ENCODE measurements around the gene MAML2. TPM values are rescaled to one million over a fixed set of nuclear protein-coding genes. Genes with fewer than 3 reads are reported as not detected.
A peak's percentile ranks its signal among the peaks of the same experiment; 100 is the strongest.

The MAML2 gene
- total and polyA plus RNA-seq, 9 of the 15 experiments (the other 6 are each of a cell fraction or from before 2014, with no cell fraction given), result 0.79 to 6.8 (median 4.8) TPM

DNA sequence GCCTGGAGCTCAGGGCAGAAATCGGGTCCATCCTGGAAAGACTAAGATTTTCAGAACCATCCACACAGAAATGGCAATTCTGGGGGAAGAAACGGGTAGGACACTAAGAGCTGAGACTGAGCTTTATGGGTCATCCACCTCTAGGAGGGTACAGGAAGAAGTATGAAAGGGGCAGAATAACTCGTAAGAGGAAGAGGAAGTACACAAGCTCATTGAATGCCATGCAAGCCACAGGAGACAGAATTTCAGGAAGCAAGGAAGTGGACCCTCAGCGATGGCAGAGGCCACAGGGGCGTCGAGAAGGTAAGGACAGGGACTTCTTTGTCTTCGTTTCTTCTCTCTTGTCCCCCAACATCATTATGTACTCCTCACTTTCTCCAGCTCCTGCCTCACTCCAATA, 169.6 kb downstream of the MAML2 start:
- no peak overlapping the region for H3K4me3 ChIP-seq
- no peak for ATAC-seq
- ChIA-PET CTCF (ENCODE audit: low intra/inter-chr PET ratio) (no interaction called here), POLR2A (interaction anchor here (0.9 to 1.6 kb wide), 4 partner anchors 10 to 143 kb away, joined by 3 to 5 read pairs (median 4); no protein-coding TSS in a partner anchor)
- 66% methylated on average over 7 of the region's 7 CpGs for WGBS (ENCODE audit: insufficient coverage, low coverage, missing lambda C conversion rate)
- in situ Hi-C loops (cut with MboI) (no loop called here), intact Hi-C loops (cut with micrococcal nuclease) (no loop called here)
- H3K4me1 ChIP-seq (replicated peaks in 1 of 2; ENCODE audit: control insufficient read depth in 2 of 2, insufficient read depth in 2 of 2, low read length in 2 of 2), result no peaks in the 10 kb centered on the region
- H3K27me3 ChIP-seq (ENCODE audit: control insufficient read depth in 2 of 2, insufficient read depth in 2 of 2, low read length in 2 of 2), result no peaks in the 10 kb centered on the region
- TF ChIP-seq BRF1 (IDR thresholded peaks at IDR 0.05; ENCODE audit: borderline replicate concordance, extremely low read depth, insufficient read length), result no peak
- no peak for TF ChIP-seq E2F3 (CRISPR knock-in tag; IDR thresholded peaks at IDR 0.05)
- 0 out of 2 replicates have a peak, but pooled peaks have one; percentile 20 for TF ChIP-seq SPI1 (IDR thresholded peaks at IDR 0.05; ENCODE audit: borderline replicate concordance, low read depth, low read length)
- TF ChIP-seq, protein P1, sequence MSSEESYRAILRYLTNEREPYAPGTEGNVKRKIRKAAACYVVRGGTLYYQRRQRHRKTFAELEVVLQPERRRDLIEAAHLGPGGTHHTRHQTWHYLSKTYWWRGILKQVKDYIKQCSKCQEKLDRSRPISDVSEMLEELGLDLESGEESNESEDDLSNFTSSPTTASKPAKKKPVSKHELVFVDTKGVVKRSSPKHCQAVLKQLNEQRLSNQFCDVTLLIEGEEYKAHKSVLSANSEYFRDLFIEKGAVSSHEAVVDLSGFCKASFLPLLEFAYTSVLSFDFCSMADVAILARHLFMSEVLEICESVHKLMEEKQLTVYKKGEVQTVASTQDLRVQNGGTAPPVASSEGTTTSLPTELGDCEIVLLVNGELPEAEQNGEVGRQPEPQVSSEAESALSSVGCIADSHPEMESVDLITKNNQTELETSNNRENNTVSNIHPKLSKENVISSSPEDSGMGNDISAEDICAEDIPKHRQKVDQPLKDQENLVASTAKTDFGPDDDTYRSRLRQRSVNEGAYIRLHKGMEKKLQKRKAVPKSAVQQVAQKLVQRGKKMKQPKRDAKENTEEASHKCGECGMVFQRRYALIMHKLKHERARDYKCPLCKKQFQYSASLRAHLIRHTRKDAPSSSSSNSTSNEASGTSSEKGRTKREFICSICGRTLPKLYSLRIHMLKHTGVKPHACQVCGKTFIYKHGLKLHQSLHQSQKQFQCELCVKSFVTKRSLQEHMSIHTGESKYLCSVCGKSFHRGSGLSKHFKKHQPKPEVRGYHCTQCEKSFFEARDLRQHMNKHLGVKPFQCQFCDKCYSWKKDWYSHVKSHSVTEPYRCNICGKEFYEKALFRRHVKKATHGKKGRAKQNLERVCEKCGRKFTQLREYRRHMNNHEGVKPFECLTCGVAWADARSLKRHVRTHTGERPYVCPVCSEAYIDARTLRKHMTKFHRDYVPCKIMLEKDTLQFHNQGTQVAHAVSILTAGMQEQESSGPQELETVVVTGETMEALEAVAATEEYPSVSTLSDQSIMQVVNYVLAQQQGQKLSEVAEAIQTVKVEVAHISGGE (CRISPR knock-in tag; IDR thresholded peaks at IDR 0.05), result no peak
- TF ChIP-seq PHB (CRISPR knock-in tag; IDR thresholded peaks at IDR 0.05), result no peak
- no peak for TF ChIP-seq SIRT6 (IDR thresholded peaks at IDR 0.05; ENCODE audit: low read depth, low read length)
- BruUV-seq (replicated peaks), result no TSS peak
- no peaks in the 10 kb centered on the region for H4K20me1 ChIP-seq (replicated peaks; ENCODE audit: control insufficient read depth, insufficient read depth, low read length)
- no peak overlapping the region for H2AFZ ChIP-seq (ENCODE audit: low read depth, low read length)
- no peak overlapping the region for H3K9ac ChIP-seq (ENCODE audit: insufficient read depth in 1 of 2, low read depth in 2 of 2, low read length in 2 of 2)
- no peak overlapping the region for H3K4me2 ChIP-seq (ENCODE audit: insufficient read depth, low read length)
- no peak for DNase-seq (ENCODE audit: extremely low read depth in 1 of 4, low spot score in 3 of 4)
- no peak overlapping the region for H3K27ac ChIP-seq (ENCODE audit: extremely low read depth, low read depth, low read length)
- FAIRE-seq, result no peak
- H3K9me1 ChIP-seq (ENCODE audit: control insufficient read depth, insufficient read depth, low read length), result no peaks in the 10 kb centered on the region
- no peaks in the 10 kb centered on the region for H3K36me3 ChIP-seq (ENCODE audit: control insufficient read depth, insufficient read depth, low read length)
- no peaks in the 10 kb centered on the region for H3K79me2 ChIP-seq (ENCODE audit: control insufficient read depth, insufficient read depth, low read length)
- H3K9me3 ChIP-seq (replicated peaks; ENCODE audit: control insufficient read depth, insufficient read depth, low read depth, low read length), result no peaks in the 10 kb centered on the region

All from K562 (cell line).